Progenitor cell of endocrine pancreas (in vitro differentiated cells): ENCODE data around the gene IGFALS. TPM values are rescaled to one million over a fixed set of nuclear protein-coding genes. Genes with fewer than 3 reads are reported as not detected.

Experiments used
- DNase-seq: peaks from one replicate; pipeline ENCODE4 v3.0.0; 2021; ENCODE audit warnings: low spot score; ENCODE audit not compliant: unreplicated experiment
- H3K27ac Mint-ChIP-seq: 2 replicates; pipeline ENCODE4 v1.8.0; 2021; ENCODE audit warnings: mild to moderate bottlenecking, moderate library complexity, mixed read lengths
- H3K27me3 Mint-ChIP-seq: 2 replicates; pipeline ENCODE4 v1.8.0; 2021; ENCODE audit warnings: mixed read lengths
- H3K36me3 Mint-ChIP-seq: 2 replicates; pipeline ENCODE4 v1.8.0; 2022; ENCODE audit warnings: mixed read lengths; ENCODE audit not compliant: insufficient read depth
- H3K4me1 Mint-ChIP-seq: 2 replicates; pipeline ENCODE4 v1.8.0; 2021; ENCODE audit warnings: low read depth, mixed read lengths
- H3K4me3 Mint-ChIP-seq: 2 replicates; pipeline ENCODE4 v1.8.0; 2021; ENCODE audit warnings: low read depth, mild to moderate bottlenecking, moderate library complexity, mixed read lengths
- H3K9me3 Mint-ChIP-seq: 2 replicates; pipeline ENCODE4 v1.8.0; 2021; ENCODE audit warnings: low read depth, mixed read lengths
- total RNA-seq: library from RNA; stranded (reverse); gene quantifications from 2 replicates; pipeline ENCODE4 v1.2.1, GENCODE V29; 2021
- TF ChIP-seq, protein P1 (sequence below): fragments of 200-600 bp; sonication (generic); IDR thresholded peaks from one replicate; pipeline ENCODE4 v1.5.0; 2021; ENCODE audit warnings: antibody characterized with exemption, mild to moderate bottlenecking; ENCODE audit not compliant: unreplicated experiment

Gene IGFALS
- total RNA-seq, 1 donor from 2014 or later = 1.2 TPM

DNA sequence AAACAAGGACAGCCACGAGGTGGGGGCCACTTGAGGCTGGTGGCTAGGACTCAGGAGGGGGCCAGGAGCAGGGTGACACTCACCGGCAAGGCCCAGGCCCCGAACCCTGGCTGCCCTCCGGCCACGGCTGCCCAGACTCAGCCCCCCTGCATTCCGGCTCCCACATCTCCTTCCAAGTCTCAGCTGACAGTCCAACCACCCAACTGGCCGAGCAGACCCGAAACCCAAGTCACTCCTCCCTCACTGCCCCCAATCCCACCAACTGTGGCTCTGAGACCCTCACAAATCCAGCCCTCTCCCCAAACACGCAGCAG lies 23.7 kb upstream of the IGFALS start:
- TF ChIP-seq, protein P1, sequence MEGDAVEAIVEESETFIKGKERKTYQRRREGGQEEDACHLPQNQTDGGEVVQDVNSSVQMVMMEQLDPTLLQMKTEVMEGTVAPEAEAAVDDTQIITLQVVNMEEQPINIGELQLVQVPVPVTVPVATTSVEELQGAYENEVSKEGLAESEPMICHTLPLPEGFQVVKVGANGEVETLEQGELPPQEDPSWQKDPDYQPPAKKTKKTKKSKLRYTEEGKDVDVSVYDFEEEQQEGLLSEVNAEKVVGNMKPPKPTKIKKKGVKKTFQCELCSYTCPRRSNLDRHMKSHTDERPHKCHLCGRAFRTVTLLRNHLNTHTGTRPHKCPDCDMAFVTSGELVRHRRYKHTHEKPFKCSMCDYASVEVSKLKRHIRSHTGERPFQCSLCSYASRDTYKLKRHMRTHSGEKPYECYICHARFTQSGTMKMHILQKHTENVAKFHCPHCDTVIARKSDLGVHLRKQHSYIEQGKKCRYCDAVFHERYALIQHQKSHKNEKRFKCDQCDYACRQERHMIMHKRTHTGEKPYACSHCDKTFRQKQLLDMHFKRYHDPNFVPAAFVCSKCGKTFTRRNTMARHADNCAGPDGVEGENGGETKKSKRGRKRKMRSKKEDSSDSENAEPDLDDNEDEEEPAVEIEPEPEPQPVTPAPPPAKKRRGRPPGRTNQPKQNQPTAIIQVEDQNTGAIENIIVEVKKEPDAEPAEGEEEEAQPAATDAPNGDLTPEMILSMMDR = no peak
- no peaks in the 10 kb centered on the region for H3K9me3 Mint-ChIP-seq
- H3K27ac Mint-ChIP-seq = no peak overlapping the region
- peaks cover 16% of the 10 kb centered on the region for H3K36me3 Mint-ChIP-seq
- no peak overlapping the region for H3K4me3 Mint-ChIP-seq
- no peak for DNase-seq
- no peaks in the 10 kb centered on the region for H3K4me1 Mint-ChIP-seq
- no peaks in the 10 kb centered on the region for H3K27me3 Mint-ChIP-seq

DNA sequence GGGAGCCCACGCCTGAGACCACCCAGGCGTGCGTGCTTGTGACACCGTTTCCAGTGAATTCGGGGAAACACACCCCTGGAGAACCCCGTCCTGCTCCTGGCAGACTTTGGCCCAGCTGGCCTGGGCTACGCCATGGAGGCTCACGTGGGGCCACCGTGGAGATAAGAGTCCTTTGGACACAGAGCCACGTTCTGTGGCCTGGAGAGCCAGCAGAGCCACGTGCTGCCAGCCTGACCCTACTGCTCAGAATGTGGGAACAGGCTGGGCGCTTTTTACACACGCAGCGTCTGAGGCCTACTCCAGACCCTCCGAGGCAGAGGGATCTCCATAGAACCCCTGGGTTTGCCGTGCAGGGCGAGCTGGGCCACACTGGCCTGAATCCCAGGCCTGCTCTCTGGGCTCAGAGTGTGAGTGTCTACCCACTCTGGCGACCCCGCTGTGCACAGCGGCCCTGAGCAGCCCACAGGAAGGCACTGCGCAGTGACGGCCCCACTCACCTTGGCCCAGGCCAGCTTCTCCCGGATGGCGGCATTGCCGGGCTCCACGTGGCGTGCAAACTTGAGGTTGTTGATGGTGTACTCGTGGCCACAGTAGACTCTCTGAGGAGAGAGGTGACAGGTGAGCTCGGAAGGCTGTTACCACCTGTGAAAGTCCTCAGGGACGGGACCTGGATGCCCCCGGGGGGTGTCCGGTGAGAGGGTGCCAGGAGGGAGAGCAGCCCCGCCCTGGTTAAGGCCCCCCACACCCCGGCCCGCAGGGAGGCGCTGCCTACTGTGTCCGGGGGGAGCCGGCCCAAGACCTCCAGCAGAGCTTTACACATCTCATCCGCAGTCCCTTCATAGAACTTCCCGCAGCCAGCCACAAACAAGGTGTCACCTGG lies 23.1 kb upstream of the IGFALS start:
- Mint-ChIP-seq H3K9me3 (no peaks in the 10 kb centered on the region), H3K4me3 (no peak overlapping the region), H3K27me3 (no peaks in the 10 kb centered on the region), H3K4me1 (no peaks in the 10 kb centered on the region), H3K27ac (no peak overlapping the region), H3K36me3 (peaks cover 16% of the 10 kb centered on the region)
- TF ChIP-seq, protein P1 = no peak
- no peak for DNase-seq

DNA sequence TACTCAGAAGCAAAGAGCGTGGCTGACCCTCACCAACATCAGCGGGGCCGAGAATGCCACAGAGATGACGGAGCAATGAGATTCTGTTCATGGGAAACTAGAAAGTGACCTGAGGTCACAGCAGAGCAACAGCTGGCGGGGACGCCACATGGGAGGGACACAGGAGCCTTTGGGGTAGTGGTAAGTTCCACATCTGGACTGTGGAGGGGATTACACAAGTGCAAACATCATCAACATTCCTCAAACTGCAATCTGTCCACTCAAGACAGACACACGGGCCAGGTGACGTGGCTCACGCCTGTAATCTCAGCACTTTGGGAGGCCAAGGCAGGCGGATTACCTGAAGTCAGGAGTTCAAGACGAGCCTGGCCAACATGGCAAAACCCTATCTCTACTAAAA lies 22.0 kb upstream of the IGFALS start:
- no peak for DNase-seq
- Mint-ChIP-seq H3K27me3 (no peaks in the 10 kb centered on the region), H3K4me1 (no peaks in the 10 kb centered on the region), H3K36me3 (peaks cover 16% of the 10 kb centered on the region), H3K27ac (no peak overlapping the region), H3K4me3 (no peak overlapping the region), H3K9me3 (no peaks in the 10 kb centered on the region)
- TF ChIP-seq, protein P1 = no peak

DNA sequence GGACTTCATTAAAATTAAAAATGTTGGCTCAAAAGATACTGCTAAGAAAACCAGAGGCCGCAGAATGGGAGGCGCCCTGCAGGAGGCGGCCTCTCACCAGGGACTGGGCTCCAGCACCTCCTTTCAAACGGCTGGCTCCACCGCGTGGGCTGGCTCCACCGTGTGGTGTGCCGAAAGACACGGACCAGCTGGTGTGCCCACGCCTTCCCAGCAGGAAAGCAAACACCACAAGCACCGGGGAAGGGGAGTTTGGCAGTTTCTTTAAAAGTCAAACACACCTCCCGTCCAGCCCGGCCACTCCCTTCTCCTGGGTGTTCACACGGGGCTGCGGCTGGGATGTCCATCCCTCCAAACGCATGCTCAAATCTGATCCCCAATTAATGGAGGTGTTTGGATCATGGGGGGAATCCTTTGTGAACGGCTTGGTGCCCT lies 19.2 kb upstream of the IGFALS start:
- Mint-ChIP-seq H3K4me1 (no peaks in the 10 kb centered on the region), H3K9me3 (no peaks in the 10 kb centered on the region), H3K36me3 (peaks cover 18% of the 10 kb centered on the region), H3K27me3 (no peaks in the 10 kb centered on the region), H3K4me3 (no peak overlapping the region), H3K27ac (no peak overlapping the region)
- TF ChIP-seq, protein P1 = peak; percentile 54
- no peak for DNase-seq

DNA sequence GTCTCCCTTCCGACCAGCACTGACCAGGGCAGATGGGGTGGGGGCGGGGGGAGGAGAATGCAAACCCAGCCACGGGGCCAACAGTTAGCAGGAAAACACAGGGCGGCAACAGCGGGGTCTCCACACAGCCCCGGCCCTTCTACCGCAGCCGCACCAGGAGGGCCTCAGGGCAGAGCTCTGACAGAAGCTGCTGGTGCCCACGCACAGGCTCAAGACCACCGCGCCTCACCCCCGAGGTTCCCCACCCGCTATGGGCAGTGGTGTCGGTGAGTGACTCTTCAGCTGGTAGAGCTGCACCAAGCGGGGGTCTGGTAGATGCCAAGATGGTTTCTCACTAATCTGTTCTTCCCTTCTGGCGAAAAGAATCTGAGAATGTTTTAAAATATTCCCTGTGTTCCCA lies 17.0 kb upstream of the IGFALS start:
- H3K36me3 Mint-ChIP-seq = peaks cover 33% of the 10 kb centered on the region
- no peak overlapping the region for H3K4me3 Mint-ChIP-seq
- H3K27ac Mint-ChIP-seq = no peak overlapping the region
- no peak for DNase-seq
- no peaks in the 10 kb centered on the region for H3K9me3 Mint-ChIP-seq
- no peaks in the 10 kb centered on the region for H3K4me1 Mint-ChIP-seq
- H3K27me3 Mint-ChIP-seq = no peaks in the 10 kb centered on the region
- TF ChIP-seq, protein P1 = no peak
